GM18870 (cell line): ENCODE measurements around the gene RABL2A.
"Not testable (repeated sequence)": the region's sequence is repeated elsewhere in the genome, so short reads cannot be mapped to it uniquely, and the experiment has no call there.

Experiments used
- ATAC-seq: cut with Tn5 transposase; IDR thresholded peaks from one replicate; pipeline ENCODE4 v1.9.1; 2021; ENCODE audit warnings: moderate library complexity; ENCODE audit not compliant: unreplicated experiment

The RABL2A gene

DNA sequence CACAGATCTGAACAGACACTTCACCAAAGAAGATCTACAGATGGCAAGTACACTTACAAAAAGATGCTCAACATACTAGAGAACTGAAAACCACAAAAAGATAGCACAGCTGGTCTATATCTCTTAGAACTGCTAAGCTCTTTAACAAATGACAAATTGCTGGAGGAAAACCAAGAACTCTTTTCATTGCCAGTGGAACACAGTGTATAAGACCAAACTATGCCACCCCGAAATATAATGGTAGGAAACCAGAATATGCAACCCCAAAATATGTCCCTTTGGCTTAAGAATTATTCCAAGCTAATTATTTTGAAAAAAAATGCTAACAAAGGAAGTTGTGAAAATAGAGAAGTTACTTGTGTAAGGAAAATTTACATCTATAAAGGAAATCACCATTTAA, 21.0 kb upstream of the RABL2A start:
- not testable (repeated sequence) for ATAC-seq

GRCh38 chr2:113609822-113610221, 17.2 kb upstream of the RABL2A start:
- ATAC-seq, result not testable (repeated sequence)

- ATAC-seq, result not testable (repeated sequence)
These were observed 6.1 kb upstream of the RABL2A start for GRCh38 chr2:113621002-113621401.

DNA sequence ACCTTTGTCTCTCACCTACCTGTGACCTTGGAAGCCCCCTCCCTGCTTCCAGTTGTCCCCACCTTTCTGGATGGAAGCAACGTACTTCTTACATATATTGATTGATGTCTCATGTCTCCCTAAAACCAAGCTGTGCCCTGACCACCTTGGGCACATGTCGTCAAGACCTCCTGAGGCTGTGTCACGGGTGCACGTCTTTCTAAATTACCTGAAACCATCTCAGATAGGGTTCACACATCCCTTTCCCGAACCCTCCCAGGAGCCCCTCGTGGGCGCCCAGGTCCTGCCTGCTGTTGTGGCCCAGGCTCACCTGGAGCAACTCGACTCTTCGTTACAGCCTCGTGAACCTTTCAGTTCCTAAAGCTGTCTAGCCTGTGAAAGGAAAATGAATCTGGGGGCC, 1.2 kb upstream of the RABL2A start:
- not testable (repeated sequence) for ATAC-seq

GRCh38 chr2:113632849-113633345, 5.8 kb downstream of the RABL2A start:
- ATAC-seq, result not testable (repeated sequence)

DNA sequence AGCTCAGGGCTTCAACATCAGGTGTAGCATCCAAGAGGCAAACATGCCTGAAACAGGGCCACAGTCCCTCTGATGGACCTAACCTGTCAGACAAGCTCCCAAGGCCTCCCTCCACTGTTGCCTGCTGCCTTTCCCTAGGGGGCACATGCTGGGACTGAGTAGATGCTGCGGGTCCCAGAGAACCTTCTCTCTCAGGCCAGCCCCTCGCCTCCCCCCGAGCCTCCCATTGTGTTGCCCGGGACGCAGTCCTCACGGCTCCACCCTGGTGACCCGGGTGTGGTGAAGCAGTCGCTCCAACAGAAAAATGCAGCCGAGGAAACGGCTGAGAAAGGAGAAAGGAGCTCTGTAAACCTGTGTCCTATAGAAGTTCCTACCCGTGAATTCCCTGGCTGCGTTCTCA, 8.3 kb downstream of the RABL2A start:
- not testable (repeated sequence) for ATAC-seq

GRCh38 chr2:113636226-113636625, 9.2 kb downstream of the RABL2A start:
- not testable (repeated sequence) for ATAC-seq

- not testable (repeated sequence) for ATAC-seq
These were observed 11.0 kb downstream of the RABL2A start for GRCh38 chr2:113638084-113638483.

- not testable (repeated sequence) for ATAC-seq
These were observed 19.2 kb downstream of the RABL2A start for GRCh38 chr2:113646217-113646616.

- not testable (repeated sequence) for ATAC-seq
These were observed 24.1 kb downstream of the RABL2A start for GRCh38 chr2:113650834-113651815.

DNA sequence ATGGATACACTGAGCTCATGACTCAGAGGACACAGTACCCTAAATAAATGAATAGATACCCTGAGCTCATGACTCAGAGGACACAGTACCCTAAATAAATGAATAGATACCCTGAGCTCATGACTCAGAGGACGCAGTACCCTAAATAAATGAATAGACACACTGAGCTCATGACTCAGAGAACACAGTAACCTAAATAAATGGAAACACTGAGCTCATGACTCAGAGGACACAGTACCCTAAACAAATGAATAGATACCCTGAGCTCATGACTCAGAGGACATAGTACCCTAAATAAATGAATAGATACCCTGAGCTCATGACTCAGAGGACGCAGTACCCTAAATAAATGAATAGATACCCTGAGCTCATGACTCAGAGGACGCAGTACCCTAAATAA, 25.5 kb downstream of the RABL2A start:
- not testable (repeated sequence) for ATAC-seq

DNA sequence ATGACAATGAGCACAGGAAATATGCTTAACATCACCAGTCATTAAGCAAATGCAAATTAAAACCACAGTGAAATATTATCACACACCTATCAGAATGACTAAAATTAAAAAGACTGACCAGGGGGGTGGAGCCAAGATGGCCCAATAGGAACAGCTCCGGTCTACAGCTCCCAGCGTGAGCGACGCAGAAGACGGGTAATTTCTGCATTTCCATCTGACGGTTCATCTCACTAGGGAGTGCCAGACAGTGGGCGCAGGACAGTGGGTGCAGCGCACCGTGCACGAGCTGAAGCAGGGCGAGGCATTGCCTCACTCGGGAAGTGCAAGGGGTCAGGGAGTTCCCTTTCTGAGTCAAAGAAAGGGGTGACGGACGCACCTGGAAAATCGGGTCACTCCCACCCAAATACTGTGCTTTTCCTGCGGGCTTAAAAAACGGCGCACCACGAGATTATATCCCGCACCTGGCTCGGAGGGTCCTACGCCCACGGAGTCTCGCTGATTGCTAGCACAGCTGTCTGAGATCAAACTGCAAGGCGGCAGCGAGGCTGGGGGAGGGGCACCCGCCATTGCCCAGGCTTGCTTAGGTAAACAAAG, 29.1 kb downstream of the RABL2A start:
- not testable (repeated sequence) for ATAC-seq

- not testable (repeated sequence) for ATAC-seq
These were observed 30.7 kb downstream of the RABL2A start for GRCh38 chr2:113657735-113658134.

DNA sequence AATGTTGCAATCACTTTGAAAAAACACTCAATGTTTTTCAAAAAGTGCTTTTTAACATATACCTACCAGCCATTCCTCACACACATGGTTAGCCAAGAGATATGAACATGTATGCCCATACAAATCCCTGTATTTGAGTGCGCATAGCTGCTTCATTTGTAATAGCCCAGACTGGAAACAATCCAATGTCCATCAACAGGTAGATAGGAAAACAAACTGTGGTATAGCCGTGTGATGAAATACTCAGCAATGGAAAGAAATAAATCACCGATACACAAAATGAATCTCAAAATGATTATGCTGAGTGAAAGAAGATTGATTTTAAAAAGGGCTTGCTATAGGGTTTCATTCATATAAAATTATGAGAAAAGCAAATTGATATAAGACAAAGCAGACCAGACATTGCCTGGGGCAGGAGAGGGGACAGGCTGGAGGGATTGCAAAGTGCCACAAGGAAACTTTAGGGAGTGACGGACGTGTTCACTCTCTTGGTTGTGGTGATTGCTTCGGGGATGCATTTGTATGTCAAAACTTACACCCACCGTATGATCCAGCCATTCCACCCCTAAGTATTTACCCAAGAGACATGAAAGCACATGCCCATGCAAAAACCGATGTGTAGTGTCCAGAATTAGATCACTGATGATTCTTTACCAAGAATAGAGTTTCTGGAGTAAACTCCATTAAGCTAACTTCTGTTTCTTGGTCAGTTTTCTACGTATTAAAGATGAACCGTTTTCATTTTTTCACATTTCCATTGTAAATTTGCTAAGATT, 36.4 kb downstream of the RABL2A start:
- ATAC-seq, result not testable (repeated sequence)

DNA sequence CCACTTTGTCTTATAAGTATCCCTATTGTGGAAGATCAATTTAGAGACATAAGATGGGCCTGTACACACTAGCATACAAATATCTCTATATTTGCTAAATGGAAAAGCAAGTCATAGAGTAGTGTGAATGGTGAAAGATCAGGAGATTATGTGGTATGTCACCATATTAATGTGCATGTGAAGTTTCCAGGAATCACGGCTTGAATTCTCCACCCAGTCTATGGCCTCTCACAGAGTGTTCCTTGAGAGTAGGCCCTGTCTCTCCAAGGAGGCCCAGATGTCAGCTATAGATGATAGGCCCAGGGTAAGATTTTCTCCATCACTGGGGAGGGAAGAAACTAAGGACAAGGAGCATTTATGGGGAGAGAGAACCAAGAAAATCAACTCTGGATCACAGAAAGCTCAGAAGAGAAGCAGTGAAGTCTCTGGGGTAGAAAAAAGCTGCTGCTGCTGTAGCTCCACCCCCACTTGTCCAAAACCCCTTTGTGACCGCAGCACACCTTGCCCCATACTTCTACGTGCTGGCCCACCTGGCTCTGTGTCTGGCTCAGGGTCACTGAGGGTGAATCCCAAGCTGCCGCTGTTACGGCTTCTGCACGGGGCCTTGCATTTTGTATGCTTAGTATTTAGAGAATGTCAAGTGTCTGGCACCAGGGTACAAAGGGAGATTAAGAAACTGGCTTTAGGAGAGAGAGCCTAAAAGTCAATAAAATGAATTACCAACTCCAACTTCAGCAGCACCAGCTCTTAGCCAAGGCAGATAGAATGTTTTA, 37.9 kb downstream of the RABL2A start:
- not testable (repeated sequence) for ATAC-seq

DNA sequence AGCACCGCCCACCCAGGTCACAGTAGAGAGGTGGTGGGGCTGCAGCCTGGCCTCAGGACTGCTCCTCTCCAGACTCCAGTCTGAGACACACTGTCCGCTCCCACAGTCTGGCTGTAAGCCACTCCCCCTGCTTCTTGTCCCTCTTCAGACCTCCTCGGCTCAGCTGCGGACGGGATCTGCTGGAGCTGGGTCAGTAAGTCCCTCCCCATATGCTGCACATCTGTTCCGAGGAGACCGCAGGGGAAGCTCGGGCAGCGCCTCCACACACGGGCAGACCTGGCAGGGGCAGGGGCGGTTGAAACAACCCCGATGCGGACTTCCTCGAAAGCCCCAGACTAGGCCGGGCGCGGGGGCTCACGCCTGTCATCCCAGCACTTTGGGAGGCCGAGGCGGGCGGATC, 41.9 kb downstream of the RABL2A start:
- not testable (repeated sequence) for ATAC-seq

- no peak for ATAC-seq
These were observed 45.4 kb downstream of the RABL2A start for GRCh38 chr2:113672326-113672932.

GRCh38 chr2:113675875-113676274, 48.8 kb downstream of the RABL2A start:
- ATAC-seq, result no peak

DNA sequence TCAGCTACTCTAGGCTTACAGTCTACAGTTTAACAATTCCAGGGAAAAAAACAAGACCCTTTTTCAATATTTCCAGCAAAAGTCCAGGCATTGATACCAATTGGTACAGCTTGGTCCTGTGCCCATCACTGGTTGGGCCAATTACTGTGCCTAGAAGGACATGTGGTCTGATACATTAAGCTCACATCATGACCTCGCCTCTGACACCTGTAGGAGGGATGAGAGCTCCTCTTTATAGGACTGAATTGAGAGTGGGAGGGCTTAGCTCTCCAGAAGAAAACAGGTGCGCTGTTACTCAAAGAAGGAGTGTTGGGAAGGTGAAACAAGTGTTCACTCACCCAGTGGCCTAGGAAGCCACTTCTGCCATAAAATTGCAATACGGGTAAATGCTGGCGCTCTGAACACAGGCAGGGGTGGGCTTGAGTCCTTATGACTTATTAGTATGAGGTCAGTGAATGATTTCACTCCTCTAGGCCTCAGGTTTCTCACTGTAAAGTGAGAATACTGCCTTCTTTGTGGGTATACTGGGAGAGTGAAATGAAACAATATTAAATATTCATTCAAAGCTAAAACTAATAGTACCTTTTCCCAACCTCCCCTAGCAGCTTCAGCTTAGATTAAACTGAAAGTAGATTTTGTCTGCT, 49.7 kb downstream of the RABL2A start:
- no peak for ATAC-seq
